Upper lobe of left lung (tissue), 6 donors: ENCODE results near the gene EHD4. TPM values are rescaled to one million over a fixed set of nuclear protein-coding genes. Genes with fewer than 3 reads are reported as not detected.

Experiments
- ATAC-seq, 2 donors: fragments of 200-7000 bp; cut with Tn5 transposase; one replicate each; pipeline ENCODE4 v1.9.1; 2022; ENCODE audit warnings: mild to moderate bottlenecking in 2 of 2, moderate library complexity in 2 of 2; ENCODE audit not compliant: low FRiP score in 2 of 2
- DNase-seq, 2 donors: peaks; one replicate each; pipeline ENCODE4 v3.0.0-alpha.2; 2019 to 2020
- H3K27ac ChIP-seq, 4 donors: fragments of 200-600 bp; sonication (generic); one replicate each; pipeline ENCODE4 v1.5.1; 2016 to 2019
- H3K27me3 ChIP-seq, 4 donors: fragments of 200-600 bp; sonication (generic); one replicate each; pipeline ENCODE4 v1.5.1; 2017 to 2019
- H3K36me3 ChIP-seq, 4 donors: fragments of 200-600 bp; sonication (generic); one replicate each; pipeline ENCODE4 v1.5.1; 2016 to 2019
- H3K4me1 ChIP-seq, 4 donors: fragments of 200-600 bp; sonication (generic); one replicate each; pipeline ENCODE4 v1.5.1; 2018 to 2019
- H3K4me3 ChIP-seq, 4 donors: fragments of 200-600 bp; sonication (generic); one replicate each; pipeline ENCODE4 v1.5.1; 2017 to 2019; ENCODE audit warnings: mild to moderate bottlenecking in 2 of 4, moderate library complexity in 1 of 4
- H3K9me3 ChIP-seq, 4 donors: fragments of 200-600 bp; sonication (generic); one replicate each; pipeline ENCODE4 v1.5.1; 2018 to 2019
- CTCF ChIP-seq, 6 experiments: fragments of 450-650 bp in 4 of 6; fragments of 200-600 bp in 2 of 6; sonication (generic) in 2 of 6; IDR thresholded peaks; one replicate each; pipeline ENCODE4 v1.5.1; 2016 to 2019; ENCODE audit warnings: antibody characterized with exemption in 6 of 6
- EP300 ChIP-seq, 4 donors: sonication (generic); formaldehyde crosslinking; IDR thresholded peaks; one replicate each; pipeline ENCODE4 v1.5.1; 2017; ENCODE audit warnings: antibody characterized with exemption in 4 of 4, control low read depth in 2 of 4
- POLR2A ChIP-seq, 4 donors: fragments of 450-650 bp; IDR thresholded peaks; one replicate each; pipeline ENCODE4 v1.5.1; 2016 to 2017; ENCODE audit warnings: antibody characterized with exemption in 4 of 4, mild to moderate bottlenecking in 2 of 4
- POLR2AphosphoS5 ChIP-seq, 2 donors: sonication (generic); formaldehyde crosslinking; IDR thresholded peaks; one replicate each; pipeline ENCODE4 v1.5.1; 2017; ENCODE audit warnings: antibody characterized with exemption in 2 of 2
- WGBS, 2 donors: methylation state at CpG; one replicate each; pipeline ENCODE4 v1.1.5; 2017 to 2018; 5-methylcytosine and 5-hydroxymethylcytosine counted together
- total RNA-seq, 6 donors: library from RNA; depleted of rRNA in 4 of 6; stranded (reverse); fragments of >200 nt in 4 of 6; gene quantifications; one replicate each; pipeline versions ENCODE4 v1.1.0 to v1.2.1, GENCODE V29; 2016 to 2021
- donor health status: DM: no; HTN: no; CAD: no; lungs with moderate emphysema.
- donor health status: DM: no; HTN: yes; CAD: no; lungs with severe emphysema.

Gene EHD4
- total RNA-seq, 6 donors from 2014 or later = 23.0 to 46.4 (median 31.5) TPM

- Histone ChIP-seq H3K4me3 (no peak overlapping the region), H3K27me3 (no peaks in the 10 kb centered on the region), H3K36me3 (no peaks in the 10 kb centered on the region), H3K27ac (no peak overlapping the region), H3K9me3 (no peaks in the 10 kb centered on the region), H3K4me1 (peaks cover 5 to 9% (median 6%) of the 10 kb centered on the region in 4 donors)
- 76 to 89% methylated on average over 12 to 21 of the region's 21 CpGs for WGBS, 2 donors
- ATAC-seq (no peak), DNase-seq (no peak)
- no peak for TF ChIP-seq CTCF (IDR thresholded peaks at IDR 0.05)
- no peak for TF ChIP-seq EP300 (IDR thresholded peaks at IDR 0.05)
- TF ChIP-seq POLR2A (IDR thresholded peaks at IDR 0.05) = no peak
- no peak for TF ChIP-seq POLR2AphosphoS5 (IDR thresholded peaks at IDR 0.05)
These were observed 16.7 kb upstream of the EHD4 start for GRCh38 chr15:41988896-41989572.

- no peaks in the 10 kb centered on the region for H3K36me3 ChIP-seq
- ATAC-seq (no peak), DNase-seq (peak in 1 of 2 donors; percentile 8)
- TF ChIP-seq POLR2A (IDR thresholded peaks at IDR 0.05) (no peak), EP300 (IDR thresholded peaks at IDR 0.05) (no peak), POLR2AphosphoS5 (IDR thresholded peaks at IDR 0.05) (no peak), CTCF (IDR thresholded peaks at IDR 0.05) (no peak)
- no peaks in the 10 kb centered on the region for H3K27me3 ChIP-seq
- no peaks in the 10 kb centered on the region for H3K9me3 ChIP-seq
- no peak overlapping the region for H3K4me3 ChIP-seq
- H3K4me1 ChIP-seq = peaks cover 0 to 3% (median 0%) of the 10 kb centered on the region in 4 donors
- 90 to 100% methylated on average over 1 to 7 of the region's 11 CpGs for WGBS, 2 donors
- no peak overlapping the region for H3K27ac ChIP-seq
These were observed 15.5 kb upstream of the EHD4 start for GRCh38 chr15:41987925-41988275.

- DNase-seq = no peak
- no peak overlapping the region for H3K27ac ChIP-seq
These were observed 15.0 kb upstream of the EHD4 start for GRCh38 chr15:41987246-41987924.

GRCh38 chr15:41985236-41986160 is 13.1 kb upstream of the EHD4 start:
- H3K36me3 ChIP-seq = no peaks in the 10 kb centered on the region
- no peak overlapping the region for H3K4me3 ChIP-seq
- no peaks in the 10 kb centered on the region for H3K27me3 ChIP-seq
- H3K4me1 ChIP-seq = peaks cover 0 to 8% (median 4%) of the 10 kb centered on the region in 4 donors
- ATAC-seq (no peak), DNase-seq (peak in 1 of 2 donors; percentile 38)
- no peaks in the 10 kb centered on the region for H3K9me3 ChIP-seq
- H3K27ac ChIP-seq = no peak overlapping the region
- 84 to 89% methylated on average over 18 of the region's 19 CpGs for WGBS, 2 donors
- no peak for TF ChIP-seq POLR2AphosphoS5 (IDR thresholded peaks at IDR 0.05)
- no peak for TF ChIP-seq EP300 (IDR thresholded peaks at IDR 0.05)
- TF ChIP-seq POLR2A (IDR thresholded peaks at IDR 0.05) = no peak
- TF ChIP-seq CTCF (IDR thresholded peaks at IDR 0.05) = no peak

More at GRCh38 chr15:41987246-41987924, 15.0 kb upstream of the EHD4 start:
- H3K36me3 ChIP-seq = no peaks in the 10 kb centered on the region
- no peaks in the 10 kb centered on the region for H3K27me3 ChIP-seq
- no peaks in the 10 kb centered on the region for H3K9me3 ChIP-seq
- no peak for TF ChIP-seq EP300 (IDR thresholded peaks at IDR 0.05)
- TF ChIP-seq POLR2AphosphoS5 (IDR thresholded peaks at IDR 0.05) = no peak
- no peak for TF ChIP-seq POLR2A (IDR thresholded peaks at IDR 0.05)
- no peak for TF ChIP-seq CTCF (IDR thresholded peaks at IDR 0.05)
- ATAC-seq = no peak
- 87% methylated on average over 9 to 17 of the region's 17 CpGs for WGBS, 2 donors
- H3K4me3 ChIP-seq = no peak overlapping the region
- peaks cover 0 to 3% (median 0%) of the 10 kb centered on the region in 4 donors for H3K4me1 ChIP-seq
